ENCODE data around the gene RBM20.
"Not testable (repeated sequence)": the region's sequence is repeated elsewhere in the genome, so short reads cannot be mapped to it uniquely, and the experiment has no call there.

Gene RBM20

DNA sequence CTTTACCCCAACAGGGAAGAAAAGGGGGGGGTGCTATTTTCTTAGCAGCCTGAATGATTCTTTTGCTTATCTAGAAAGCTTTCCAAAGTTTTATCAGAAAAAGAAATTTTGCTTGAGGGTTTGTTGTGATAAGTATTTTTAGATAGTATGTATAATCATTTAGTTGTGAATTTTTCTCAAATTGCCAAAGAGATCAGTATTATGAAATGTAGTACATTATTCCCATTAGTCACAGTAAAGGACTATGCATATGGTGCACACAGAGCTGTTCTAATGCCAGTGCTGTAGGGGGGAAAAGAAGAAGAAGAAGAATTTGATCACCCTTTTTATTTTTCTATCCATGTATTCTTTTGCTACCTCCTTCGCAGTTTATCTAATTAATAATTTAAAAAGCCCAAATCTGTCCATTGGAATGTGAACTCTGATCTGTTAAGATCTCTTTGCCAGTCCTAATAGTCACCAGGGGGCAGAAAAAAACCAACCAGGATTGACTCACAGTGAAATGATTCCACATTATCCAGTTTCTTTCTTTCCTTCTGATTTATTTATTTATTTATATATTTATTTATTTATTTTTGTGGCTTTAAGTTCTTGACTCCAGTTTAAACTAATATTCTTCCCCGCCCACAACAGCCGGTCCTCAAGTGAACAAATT lies 4.7 kb downstream of the RBM20 start:
- no peak for DNase-seq (ENCODE audit: low spot score)

DNA sequence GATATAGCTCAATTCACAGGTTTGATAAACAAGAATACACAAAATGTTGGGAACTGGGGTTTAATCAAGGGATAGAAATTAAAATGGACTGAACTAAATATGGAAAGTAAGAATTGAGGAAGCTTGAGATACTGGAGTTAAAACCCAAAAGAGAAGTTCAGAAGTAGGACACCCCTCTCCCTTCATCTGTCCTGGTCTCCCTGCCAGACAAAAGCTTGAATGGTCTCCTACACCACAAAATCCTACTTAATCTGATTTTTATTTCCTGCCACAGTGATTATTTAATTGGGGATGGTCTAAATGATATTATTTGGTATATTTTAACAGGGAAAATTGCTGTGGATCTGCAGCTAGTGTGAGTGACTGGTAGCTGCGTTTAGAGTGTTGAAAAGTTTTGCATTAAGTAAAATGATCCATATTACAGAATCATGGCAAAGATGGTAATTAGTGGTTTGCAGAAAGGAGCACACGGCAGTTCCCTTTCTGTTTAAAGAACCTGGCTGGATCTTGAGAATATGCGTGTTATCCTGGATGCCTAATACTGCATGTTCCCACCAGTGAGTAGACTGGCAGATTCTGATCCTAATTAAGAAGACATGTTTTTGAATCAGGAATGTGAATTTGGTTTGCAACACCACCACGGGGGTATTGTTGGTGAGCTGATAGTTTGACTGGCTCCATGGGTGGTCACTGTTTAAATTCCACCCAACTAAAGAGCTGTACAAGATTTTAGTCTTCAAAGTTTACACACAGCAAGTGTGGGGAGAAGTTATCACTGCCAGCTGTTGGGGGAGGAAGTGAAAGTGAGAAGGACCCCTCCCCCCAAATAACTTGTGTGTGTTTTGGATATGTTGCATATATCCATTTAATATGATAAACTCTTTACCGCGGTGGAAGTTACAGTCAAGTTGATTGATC lies 5.5 kb downstream of the RBM20 start:
- no peak for DNase-seq (ENCODE audit: low spot score)

DNA sequence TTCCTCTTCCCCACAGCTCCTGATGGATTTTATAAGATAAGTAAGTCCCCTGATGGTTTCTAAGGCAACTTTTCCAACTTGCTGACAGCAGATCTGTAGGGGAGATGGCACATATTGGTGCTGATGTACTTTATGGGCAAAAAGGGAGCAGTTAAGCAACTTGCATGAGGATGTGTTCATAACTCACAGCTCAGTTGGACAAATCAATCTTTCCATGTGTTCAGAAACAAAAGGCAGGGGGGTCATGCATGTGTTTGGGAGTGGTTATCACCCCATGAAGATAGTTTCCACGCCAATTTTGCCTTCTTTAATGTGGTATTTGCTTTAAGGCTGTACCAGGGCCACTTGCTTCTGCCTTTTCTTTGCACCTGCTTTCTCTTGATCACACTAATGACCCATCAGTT lies 6.1 kb downstream of the RBM20 start:
- no peak for DNase-seq (ENCODE audit: low spot score)

DNA sequence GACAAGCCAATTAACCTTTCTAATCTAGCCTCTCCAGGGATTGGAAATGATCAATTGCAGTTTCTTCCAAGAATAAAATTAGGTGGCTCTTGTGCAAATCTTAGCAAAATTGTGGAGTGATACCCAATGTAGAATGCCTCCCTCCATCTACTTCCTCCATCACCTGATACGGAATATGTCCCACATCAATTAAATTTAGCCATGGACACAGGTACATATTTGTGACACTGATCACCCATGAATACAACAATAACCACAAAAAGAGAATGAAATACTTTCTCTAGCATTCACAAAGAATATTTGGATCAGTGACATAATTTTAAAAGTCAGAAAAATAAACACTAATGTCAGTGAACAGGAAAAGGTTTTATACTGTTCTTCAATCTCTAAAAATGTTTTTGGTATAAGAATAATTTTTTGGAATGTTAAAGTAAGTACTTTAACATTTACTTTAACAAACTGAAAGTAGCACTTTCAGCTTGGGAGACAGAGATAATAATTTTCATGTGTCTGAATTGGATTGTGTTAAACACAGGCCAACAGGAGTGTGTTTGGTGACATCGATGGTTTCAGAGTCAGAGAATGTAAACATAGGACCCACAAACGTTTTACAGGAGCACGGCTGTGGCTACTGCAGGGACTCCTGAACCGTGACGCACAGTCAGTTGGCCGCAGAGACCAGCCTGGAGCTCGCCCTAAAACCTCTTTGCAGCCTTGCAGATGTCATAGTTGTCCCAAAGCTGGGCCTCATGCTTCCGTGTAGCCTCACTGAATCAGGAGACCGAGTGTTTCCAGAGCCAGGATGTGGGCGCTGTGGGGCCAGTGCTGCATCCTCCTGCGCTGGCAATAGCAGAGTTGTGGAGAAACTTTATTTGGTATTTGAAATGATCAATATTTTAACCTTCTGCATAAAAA lies 7.2 kb downstream of the RBM20 start:
- no peak for DNase-seq (ENCODE audit: low spot score)

DNA sequence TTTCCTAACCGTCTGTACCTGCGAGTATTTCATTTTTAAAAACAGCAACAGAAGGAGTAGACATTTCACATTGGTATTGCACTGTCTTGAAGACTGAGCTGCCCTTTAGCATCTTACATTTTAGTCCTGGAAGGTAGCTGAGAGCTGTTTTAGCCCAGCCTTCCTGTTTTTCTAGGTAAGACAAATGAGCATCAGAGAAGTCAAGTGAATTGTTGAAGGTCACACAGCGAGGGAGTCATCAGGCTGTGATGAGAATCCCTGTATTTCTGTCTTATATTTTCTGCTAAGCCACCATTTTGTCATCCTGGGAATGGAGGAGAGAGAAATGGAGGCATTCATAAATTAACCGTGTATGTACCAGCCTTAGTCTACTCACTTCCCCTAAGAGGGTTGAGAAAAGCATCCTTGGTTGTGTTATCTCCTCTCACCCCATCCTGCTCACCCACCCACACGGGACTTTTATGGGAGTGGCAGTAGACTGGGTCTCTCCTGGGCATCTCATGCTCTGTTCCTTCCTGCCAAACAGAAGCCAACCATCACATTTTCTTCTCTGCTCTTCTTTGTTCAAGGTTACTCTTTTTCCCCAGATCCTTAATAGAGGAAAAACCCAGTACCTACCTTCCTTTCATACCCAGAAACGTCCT lies 8.5 kb downstream of the RBM20 start:
- DNase-seq (ENCODE audit: low spot score), result no peak

DNA sequence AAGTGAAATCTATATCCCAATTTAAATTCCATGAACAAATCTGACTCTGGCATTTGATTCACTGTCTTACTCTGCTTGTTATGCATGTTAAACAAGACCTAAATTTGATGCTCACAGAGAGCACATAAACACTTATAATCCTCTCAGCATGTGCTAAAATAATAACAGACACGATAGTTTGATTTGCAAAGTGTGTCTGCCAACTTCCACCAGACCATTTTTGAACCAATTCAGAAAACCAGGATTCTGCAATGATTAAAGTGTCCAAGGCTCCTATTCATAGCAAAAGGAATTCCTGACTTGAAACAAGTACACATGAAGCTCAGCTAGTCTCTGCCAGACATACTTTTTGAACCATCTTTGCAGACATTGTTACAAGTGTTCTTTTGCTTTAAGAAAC lies 11.2 kb downstream of the RBM20 start:
- DNase-seq (ENCODE audit: low spot score), result no peak

DNA sequence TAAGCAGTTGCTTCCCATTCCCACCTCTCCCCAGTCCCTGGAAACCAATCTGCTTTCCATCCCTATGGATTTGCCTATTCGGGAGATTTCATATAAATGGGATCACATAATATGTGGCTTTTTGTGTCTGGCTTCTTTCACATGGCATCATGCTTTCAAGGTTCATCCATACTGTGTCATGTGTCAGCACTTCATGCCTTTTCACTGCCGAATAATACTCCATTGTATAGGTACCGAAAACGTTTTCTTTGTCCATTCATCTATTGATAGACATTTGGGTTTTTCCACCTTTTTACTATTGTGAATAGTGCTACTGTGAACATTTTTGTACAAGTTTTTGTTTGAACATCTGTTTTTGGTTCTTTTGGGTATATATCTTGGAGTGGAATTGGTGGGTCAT lies 12.5 kb downstream of the RBM20 start:
- no peak for DNase-seq (ENCODE audit: low spot score)

DNA sequence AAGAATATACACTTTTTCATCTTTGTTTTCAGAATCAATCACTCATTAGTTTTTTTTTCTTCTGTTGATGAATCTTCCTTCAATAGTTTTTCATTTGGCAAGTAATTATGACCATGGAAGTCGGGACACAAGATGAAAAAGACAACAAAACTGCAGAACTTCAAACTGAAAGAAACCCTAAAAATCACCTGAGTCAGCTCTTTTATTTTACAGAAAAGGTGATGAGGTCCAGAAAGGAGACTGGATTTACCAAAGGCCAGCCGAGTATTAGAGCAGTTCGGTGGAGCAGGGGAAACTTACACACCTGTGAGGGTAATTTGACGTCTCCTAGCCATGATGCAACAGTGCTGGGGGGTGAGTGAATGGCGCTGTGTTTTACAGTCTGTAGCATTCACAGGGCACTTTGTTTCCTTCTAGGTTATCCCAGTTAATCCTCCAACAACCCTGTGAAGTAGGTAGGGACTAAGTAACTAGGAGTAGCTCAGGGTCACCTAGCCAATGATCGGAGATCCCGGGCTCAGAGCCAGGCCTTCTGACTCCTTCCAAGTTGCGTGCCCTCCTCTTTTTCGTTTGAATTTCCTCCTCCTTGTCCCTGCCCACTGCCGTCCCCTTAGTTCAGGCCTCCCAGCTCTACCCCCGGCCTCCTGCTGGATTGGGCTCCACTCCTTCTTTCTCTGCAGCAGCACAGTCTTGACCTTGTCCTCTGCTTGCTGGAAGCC lies 14.0 kb downstream of the RBM20 start:
- no peak for DNase-seq (ENCODE audit: low spot score)

DNA sequence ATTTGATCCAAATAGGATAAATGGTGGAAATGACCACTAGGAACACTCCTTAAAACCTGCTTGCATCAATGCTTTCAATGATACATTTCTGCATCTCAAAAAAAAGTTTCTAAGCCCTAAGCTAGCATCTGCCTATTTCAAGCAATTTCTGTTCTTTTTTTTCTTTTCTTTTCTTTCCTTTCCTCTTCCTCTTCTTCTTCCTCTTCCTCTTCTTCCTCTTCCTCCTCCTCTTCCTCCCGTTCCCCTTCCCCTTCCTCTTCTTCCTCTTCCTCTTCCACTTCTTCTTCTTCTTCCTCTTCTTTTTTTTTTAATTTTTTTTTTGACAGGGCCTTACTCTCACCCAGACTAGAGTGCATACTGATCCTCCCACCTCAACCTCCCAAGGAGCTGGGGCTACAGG lies 15.4 kb downstream of the RBM20 start:
- DNase-seq (ENCODE audit: low spot score), result no peak

DNA sequence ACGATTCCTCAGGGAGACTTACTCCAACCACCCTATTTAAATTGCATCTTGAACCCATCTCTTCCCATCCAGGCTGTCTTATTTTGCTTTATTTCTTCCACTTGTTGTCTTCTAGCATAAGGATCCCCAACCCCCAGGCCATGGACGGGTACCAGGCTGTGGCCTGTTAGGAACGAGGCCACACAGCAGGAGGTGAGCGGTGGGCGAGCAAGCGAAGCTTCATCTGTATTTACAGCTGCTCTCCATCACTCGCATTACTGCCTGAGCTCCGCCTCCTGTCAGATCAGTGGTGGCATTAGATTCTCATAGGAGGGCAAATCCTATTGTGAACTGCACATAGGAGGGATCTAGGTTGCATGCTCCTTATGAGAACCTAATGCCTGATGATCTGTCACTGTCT lies 16.2 kb downstream of the RBM20 start:
- DNase-seq (ENCODE audit: low spot score), result not testable (repeated sequence)

DNA sequence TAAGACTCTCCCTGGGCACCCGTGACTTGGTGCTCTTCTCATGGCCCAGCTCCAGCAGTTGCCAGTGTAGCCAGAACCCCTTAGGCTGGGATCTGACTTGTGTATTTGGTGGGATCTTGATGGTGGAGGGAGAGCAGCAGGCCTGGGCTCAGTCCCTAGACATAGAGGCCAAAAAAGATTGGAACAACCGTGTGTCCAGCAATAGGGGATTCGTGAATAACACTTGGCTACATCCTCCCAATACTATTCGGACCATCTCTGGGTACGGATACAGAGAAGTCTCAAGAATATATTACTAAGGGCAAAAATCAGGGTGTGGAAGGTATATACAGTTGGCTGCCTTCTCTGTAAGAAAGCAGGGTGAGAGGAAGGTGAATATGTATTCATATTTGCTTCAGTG lies 17.2 kb downstream of the RBM20 start:
- DNase-seq (ENCODE audit: low spot score), result no peak

DNA sequence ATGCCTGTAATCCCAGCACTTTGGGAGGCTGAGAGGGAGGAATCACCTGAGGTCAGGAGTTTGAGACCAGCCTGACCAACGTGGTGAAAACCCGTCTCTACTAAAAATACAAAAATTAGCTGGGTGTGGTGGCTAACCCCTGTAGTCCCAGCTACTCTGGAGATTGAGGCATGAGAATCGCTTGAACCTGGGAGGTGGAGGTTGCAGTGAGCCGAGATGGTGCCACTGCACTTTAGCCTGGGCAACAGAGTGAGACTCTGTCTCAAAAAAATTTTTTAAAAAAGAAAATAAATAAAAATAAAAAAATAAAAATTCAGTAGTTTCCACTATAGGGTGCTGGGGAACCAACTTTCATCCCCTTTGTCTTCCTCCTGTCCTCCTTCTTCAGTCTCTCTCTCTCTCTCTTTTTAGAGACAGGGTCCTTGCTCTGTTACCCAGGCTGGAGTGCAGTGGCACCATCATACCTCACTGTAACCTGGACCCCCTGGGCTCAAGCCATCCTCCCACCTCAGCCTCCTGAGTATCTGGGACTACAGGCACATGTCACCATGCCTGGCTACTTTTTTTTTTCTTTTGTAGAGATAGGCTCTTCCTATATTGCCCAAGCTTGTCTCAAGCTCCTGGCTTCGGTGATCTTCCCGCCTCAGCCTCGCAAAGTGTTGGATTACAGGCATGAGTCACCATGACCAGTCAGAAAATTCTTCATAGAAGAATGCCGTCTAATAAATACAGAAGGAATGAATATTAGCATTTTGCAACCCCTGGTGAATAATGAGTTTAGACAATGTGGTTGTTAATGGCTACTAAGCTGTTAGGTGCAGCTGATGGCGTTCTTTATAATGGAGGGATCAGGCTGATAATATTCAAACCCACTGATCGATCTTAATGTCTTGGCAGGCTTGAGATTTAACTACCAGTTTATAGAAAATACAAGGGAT lies 20.6 kb downstream of the RBM20 start:
- no peak for DNase-seq (ENCODE audit: low spot score)

DNA sequence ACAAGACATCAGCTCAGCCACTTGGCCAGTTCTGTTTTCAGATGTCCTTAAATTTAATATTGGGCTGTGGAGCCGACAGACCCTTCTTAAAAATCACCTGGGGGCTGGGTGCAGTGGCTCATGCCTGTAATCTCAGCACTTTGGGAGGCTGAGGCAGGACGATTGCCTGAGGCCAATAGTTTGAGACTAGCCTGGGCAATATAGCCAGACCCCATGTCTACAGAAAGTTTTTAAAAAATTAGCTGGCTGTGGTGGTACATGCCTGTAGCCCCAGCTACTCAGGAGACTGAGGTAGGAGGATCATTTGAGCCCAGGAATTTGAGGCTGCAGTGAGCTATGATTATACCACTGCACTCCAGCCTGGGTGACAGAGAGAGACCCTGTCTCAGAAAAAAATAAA lies 22.1 kb downstream of the RBM20 start:
- not testable (repeated sequence) for DNase-seq (ENCODE audit: low spot score)

DNA sequence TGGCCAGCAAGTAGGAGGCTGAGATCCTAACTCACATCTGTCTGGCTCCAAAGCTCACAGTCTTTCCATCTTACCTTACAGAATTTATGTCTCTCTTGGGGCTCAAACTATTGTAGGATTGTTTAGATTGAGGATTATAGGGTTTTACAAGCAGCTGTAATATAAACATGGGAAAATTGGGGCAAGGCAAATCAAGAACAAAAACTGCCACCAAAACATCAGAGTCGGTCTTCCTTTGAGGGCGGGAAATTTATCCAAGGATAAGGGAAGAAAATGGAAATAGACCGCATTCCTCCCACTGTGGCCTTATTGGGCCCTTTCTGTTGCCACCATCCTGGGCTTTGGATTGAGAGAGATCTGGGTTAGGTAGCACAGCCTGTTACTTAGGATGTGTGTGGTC lies 22.5 kb downstream of the RBM20 start:
- no peak for DNase-seq (ENCODE audit: low spot score)

DNA sequence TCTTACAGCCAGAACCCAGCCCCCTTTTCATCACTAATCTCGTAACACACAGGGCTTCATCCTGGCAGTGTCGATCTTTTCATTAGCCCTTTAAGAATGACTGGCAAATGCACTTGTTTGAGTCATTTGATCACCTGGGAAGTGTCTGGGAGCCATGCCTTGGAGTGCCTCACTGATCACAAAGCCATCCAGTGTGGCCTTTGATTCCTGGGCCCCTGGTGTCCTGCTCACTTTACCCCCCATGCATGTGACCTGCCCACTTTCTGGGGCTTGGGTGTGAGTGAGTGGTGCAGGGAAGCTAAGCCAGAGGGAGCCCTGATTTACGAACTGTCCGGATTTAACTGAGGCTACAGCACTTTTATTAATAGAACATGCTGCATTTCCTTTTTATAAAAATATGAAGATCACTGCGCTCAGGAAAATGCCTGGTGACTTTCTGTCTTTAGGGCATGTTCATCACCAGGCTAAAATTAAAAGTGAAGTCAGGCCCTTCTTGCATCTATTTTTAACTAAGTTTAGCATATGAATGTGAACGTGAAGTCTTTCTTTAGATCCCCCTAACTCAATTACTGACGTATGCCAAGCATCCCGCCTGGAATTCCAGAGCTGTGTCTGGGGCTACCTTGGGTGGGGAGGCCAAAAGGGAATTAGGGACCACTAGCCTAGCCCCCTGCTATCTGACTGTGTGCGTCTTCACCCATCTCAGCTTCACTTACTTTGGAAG lies 23.6 kb downstream of the RBM20 start:
- no peak for DNase-seq (ENCODE audit: low spot score)

DNA sequence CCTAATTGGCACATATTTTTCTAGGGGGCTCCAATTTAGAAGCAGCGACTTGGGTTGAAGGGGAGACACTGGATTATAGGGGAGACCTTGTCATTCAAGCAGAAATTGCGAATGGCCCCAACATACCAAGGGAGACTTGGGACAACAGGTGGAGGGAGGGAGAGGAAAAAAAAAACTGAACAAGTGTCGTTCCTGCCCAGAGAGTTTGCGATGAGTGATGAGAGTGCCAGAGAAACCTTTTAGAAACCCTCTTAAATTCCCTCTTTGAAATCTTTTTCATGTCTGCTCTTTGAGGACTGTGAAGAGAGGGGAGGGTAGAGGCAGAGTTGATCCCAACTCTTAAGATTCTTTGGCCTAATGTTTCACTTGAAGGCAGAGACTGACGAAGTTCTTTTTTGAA lies 24.3 kb downstream of the RBM20 start:
- no peak for DNase-seq (ENCODE audit: low spot score)

DNA sequence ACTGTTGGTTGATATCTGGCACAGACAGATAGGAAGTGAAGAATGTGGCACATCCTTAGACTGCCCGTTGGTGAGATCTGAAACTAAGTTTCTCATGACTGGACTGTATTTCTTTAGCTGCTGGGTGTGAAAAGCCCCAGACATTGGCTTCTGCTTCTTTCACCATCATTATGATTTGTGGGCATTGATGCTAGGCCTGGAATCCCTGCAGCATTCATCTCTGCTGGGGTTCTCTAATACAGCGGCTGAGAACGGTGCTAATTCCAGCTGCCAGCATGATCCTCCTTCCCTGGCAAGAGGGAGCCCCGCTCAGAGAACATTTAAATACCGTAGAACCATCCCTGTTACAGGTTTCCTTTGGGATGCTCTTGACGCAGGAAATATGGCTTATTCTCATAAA lies 26.2 kb downstream of the RBM20 start:
- no peak for DNase-seq (ENCODE audit: low spot score)

DNA sequence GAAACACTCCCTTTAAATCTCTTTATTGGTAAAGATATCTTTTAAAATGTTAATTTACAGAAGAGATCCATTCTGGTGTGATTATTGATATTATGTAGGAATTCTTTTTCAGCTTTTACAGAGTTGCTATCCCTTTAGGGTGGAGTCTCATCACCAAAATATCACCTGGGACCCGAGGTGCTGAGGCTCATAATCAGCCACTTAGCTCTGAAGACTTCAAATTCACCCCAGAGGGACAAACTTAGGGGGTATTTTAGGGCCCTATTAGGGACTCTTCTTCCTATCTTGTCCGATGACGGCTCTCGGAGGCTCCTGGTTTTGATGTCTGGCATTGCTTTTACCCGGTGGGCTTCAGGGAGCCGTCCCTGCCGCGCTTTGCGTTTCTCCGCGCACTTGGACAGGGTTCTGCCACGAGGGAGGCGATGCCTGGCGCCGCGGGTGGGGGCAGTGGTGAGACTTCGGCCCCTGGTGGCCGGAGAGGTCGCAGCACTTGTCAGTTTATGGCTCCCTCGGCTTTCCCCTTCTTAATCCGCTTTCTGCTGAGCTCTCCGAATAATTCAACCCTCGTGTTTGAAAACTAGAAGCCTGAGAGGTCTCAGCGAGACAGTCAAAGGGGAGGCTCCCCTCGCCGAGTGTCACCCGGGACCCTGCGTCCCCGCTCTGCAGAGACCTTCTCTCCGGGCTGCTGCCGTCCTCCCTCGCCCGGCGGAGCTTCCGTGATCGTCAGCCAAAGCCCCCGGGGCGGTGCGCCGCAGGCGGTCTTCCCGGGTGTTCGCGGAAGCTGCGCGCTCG lies 27.8 kb downstream of the RBM20 start:
- peak; percentile 51 for DNase-seq (ENCODE audit: low spot score)

DNA sequence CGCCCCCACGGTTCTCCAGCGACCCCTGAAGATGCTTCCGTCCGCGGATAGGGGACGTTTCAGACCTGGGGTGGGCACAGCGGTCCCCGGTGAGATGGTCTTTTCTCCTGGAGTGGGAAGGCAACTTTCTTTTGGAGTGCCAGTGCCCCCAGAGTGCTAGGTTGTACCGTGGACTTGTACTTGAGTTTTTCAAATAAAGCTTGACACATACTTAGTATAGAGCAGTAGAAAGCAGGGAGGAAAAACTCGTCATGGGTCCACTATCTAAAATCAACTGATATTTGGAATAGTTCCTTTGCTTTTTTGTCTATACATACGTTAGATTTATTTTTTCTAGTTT lies 28.4 kb downstream of the RBM20 start:
- DNase-seq (ENCODE audit: low spot score), result no peak

Data from cerebellar cortex (tissue), 1 donor.